Measurements from ENCODE around the gene ANO6. TPM values are rescaled to one million over a fixed set of nuclear protein-coding genes. Genes with fewer than 3 reads are reported as not detected.
"Not testable (repeated sequence)": the region's sequence is repeated elsewhere in the genome, so short reads cannot be mapped to it uniquely, and the experiment has no call there.

The ANO6 gene
- total RNA-seq, 1 donor from 2014 or later, result 72.0 TPM

DNA sequence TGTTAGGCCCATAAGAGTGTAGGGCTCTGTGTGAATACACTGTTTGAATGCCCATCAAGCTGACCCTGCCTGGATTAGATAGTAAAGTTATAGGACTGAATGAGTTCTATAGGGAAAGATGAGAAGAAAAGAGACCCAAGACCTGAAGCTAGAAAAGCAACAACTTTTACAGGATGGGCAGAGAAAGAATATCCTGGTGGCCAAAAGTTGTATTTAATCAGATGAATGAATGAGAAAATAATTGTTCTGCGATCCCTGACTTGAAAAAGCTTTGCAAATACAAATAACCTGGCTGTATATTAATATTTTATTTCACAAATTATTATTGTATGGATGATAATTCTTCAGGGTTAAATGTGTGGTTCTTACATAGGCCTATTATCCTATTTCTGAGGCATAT, 2.8 kb upstream of the ANO6 start:
- DNase-seq (ENCODE audit: low read depth, low spot score), result no peak

DNA sequence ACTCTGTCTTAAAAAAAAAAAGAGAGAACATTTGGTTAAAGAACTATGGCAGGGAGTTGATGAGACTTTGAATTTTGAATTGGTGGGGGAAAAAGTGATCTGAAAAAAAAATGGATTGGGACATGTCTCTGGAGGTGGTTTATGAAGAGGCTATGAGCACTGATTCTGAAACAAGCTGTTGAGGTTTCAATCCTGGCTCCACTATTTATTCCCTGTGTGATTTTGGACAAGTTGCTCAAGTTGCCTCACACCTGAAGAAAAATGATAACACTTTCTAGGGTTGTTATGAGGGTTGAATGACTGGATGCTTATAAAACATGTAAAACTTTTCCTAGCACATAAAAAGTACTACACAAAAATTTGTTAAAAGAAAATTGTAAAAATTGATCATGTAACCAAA, 1.8 kb upstream of the ANO6 start:
- no peak for DNase-seq (ENCODE audit: low read depth, low spot score)

- no peak for DNase-seq (ENCODE audit: low read depth, low spot score)
Observed at GRCh38 chr12:45214749-45215418, 1.0 kb upstream of the ANO6 start.

DNA sequence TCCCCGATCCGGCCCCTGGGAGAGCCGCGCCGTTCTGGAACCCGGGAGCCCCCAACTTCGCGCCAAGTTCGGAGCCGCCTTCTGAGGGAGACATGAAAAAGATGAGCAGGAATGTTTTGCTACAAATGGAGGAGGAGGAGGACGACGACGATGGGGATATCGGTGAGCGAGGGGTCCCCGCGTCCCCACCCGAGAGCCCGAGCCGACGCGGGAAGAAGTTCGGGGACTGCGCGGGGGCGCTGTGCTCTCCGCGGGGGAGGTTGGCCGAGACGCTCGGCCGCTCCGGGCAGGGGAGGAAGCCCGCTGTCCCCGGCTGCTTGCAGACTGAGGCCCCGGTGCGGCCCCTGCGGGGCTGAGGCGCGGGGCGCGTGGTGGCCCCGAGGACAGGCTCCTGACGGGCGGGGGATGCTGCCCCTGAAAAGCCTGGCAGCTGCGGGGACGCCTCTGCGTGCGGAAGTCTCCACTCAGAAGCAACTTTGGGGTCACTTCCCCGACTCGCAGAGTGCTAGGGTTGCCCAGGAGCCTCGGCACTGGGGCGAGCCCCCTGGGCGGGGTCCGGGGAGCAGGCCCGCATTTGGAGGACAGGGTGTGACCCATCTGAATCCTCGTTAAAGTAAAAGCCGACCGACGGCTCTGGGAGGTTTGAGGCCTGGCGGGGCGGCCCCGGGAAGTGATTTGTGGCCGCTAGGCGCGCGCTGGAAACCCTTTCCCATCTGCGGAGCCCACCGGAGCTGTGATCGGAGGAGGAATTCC, 511 bp downstream of the ANO6 start:
- no peak for DNase-seq (ENCODE audit: low read depth, low spot score)

- DNase-seq (ENCODE audit: low read depth, low spot score), result no peak
Observed at GRCh38 chr12:45216983-45217485, 1.1 kb downstream of the ANO6 start.

- DNase-seq (ENCODE audit: low read depth, low spot score), result no peak
Observed at GRCh38 chr12:45217846-45218245, 2.0 kb downstream of the ANO6 start.

- DNase-seq (ENCODE audit: low read depth, low spot score), result no peak
Observed at GRCh38 chr12:45219621-45220020, 3.7 kb downstream of the ANO6 start.

GRCh38 chr12:45220363-45220931, 4.6 kb downstream of the ANO6 start:
- no peak for DNase-seq (ENCODE audit: low read depth, low spot score)

GRCh38 chr12:45220969-45221368, 5.1 kb downstream of the ANO6 start:
- no peak for DNase-seq (ENCODE audit: low read depth, low spot score)

GRCh38 chr12:45223868-45224267, 8.0 kb downstream of the ANO6 start:
- no peak for DNase-seq (ENCODE audit: low read depth, low spot score)

- no peak for DNase-seq (ENCODE audit: low read depth, low spot score)
Observed at GRCh38 chr12:45224311-45224710, 8.4 kb downstream of the ANO6 start.

DNA sequence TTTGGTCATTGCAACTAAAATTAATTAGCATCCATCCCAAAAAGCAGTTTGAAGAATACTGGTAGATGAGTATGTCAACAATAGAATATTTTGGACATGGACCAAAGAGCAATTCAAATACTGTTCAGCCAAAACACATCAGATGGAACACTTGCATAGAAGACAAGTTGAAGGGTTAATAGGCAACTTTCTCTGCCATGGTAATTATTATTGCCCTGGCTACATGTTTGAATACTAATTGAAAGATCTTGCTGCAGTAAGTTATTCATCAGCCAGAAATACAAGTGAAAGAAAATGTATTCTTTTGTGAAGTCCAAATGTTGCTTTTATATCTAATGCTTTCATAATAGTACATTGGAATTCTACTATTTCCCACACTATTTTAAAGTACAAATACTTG, 10.1 kb downstream of the ANO6 start:
- DNase-seq (ENCODE audit: low read depth, low spot score), result no peak

GRCh38 chr12:45227316-45228067, 11.6 kb downstream of the ANO6 start:
- no peak for DNase-seq (ENCODE audit: low read depth, low spot score)

GRCh38 chr12:45231515-45232145, 15.7 kb downstream of the ANO6 start:
- DNase-seq (ENCODE audit: low read depth, low spot score), result no peak

DNA sequence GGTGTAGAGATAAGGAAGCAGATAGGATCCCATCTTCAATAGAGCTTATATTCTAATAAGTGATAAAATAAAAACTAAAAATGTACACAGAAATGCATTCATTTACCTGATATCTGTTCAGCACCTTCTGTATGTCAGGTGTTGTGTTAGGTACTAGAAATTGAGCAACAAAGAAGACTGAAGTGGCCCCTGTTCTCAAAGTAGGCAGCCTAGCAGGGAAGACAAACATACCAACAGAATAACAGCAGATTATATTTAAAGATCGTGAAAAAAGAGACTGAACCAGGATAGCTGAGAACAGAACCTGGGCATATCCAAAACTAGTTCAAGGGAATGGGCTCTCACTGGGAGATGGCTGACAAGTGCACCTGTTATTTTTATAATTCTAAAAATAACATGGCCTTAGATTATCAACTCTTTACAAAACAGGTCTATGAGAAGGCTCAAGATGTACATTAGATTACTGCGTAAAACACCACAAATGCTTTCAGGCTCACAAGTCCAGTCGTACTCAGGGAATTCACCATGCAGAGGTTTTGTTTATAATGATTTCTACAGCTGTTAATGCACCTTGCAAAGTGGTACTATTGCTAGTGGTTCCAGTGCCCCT, 16.4 kb downstream of the ANO6 start:
- DNase-seq (ENCODE audit: low read depth, low spot score), result no peak

- peak; percentile 94 for DNase-seq (ENCODE audit: low read depth, low spot score)
Observed at GRCh38 chr12:45232756-45233372, 17.0 kb downstream of the ANO6 start.

- peak; percentile 92 for DNase-seq (ENCODE audit: low read depth, low spot score)
Observed at GRCh38 chr12:45234139-45234865, 18.4 kb downstream of the ANO6 start.

DNA sequence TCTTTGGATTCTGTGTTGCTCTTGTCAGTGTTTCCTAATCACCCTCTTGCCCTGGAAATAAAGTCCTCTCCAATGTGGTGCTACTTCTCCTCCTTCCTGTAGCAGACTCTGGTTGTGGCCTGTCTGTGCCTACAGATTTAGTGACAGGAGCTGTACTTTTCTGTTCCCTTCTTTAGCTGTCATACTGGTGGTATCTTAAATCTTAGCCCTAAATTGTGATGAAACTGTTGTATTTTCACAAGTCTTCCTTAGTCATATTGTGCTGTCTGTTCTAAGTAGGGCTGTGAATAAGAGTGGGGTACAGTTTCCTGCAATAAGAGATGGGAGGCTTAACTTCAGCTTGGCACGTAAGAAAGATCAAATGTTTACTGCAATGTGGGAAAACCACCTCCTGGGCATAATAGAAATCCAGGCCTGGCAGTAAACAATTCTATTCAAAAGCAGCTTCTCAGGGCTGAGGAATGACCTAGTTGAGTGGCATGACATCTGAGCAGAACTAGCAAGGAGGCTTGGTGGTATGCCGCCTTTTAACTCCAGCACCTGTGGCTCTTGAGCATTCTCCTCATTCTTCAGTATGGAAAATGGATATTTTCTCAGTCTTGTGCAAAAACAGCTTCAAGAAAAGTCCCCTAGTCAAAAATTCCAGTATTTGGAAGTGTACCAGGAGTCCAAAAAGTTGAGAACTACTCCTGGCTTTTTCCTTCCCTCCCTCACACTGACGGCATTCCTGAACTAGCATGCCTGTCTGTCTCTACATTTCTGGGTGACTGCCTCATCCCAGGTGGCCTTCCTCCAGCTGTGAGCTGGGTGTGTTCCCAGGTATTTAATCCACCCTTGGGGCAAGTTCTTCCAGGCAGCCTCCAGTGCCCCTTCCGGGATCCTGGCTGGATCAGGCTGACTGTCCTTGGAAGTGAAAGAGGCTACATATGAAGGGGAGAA, 19.5 kb downstream of the ANO6 start:
- DNase-seq (ENCODE audit: low read depth, low spot score), result no peak

- DNase-seq (ENCODE audit: low read depth, low spot score), result not testable (repeated sequence)
Observed at GRCh38 chr12:45236383-45236782, 20.5 kb downstream of the ANO6 start.

Measured in pulmonary artery endothelial cell (primary cell).